GM23248 (cell line): ENCODE data around the gene MBP.

Experiments used
- EZH2 ChIP-seq: fragments of 200-600 bp; sonication (generic); IDR thresholded peaks from 2 replicates; pipeline ENCODE4 v1.6.1; 2018; ENCODE audit warnings: antibody characterized with exemption, mild to moderate bottlenecking; ENCODE audit not compliant: insufficient read depth, poor library complexity, severe bottlenecking
- EZH2phosphoT487 ChIP-seq: fragments of 200-600 bp; sonication (generic); IDR thresholded peaks from 2 replicates; pipeline ENCODE4 v1.6.1; 2018; ENCODE audit warnings: antibody characterized with exemption, moderate library complexity, mild to moderate bottlenecking, low read depth; ENCODE audit not compliant: insufficient read depth

DNA sequence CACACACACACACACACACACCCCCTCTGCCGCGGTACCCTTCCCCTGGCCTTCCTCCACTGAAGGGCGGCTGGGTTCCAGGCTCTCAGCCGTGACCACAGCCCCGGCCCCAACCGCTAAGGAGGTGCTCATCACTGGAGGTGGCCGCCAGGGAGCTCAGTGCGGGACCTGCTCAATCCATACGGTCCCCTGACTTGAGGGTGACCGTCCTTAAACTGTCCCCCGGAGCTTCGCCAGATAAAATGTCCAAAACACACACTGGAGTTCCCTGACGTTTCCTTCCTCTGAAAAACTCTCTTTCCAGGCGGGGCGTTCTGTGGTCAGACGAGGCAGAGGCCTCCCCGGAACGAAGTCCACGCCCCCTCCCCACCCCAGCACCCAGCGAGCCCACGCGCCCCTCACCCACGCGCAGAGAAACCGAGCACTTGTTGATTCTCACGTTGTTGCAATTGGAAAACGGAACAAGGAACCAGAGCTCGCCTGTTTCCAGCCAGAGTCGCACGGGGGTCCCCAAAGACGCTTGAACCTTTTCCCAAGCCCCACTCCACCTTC lies 1.4 kb downstream of the MBP start:
- TF ChIP-seq EZH2phosphoT487, result no peak
- TF ChIP-seq EZH2, result no peak
